Neural cell (in vitro differentiated cells): ENCODE measurements around the gene TMEM117.
"Not testable (repeated sequence)": the region's sequence is repeated elsewhere in the genome, so short reads cannot be mapped to it uniquely, and the experiment has no call there.

Source experiments
- EZH2 ChIP-seq: fragments of 200-600, 300-800 bp; shearing (Covaris generic), sonication (generic); IDR thresholded peaks from 2 replicates; pipeline ENCODE4 v1.6.1; 2014; ENCODE audit warnings: antibody characterized with exemption, low read length, borderline replicate concordance, mild to moderate bottlenecking; ENCODE audit not compliant: insufficient read depth, poor library complexity, severe bottlenecking
- MXI1 ChIP-seq: fragments of 450-650 bp; conservative IDR thresholded peaks from 2 replicates; pipeline ENCODE4 v1.6.1; 2014; ENCODE audit warnings: antibody characterized with exemption, mild to moderate bottlenecking; ENCODE audit not compliant: poor library complexity, severe bottlenecking
- POLR2AphosphoS5 ChIP-seq: IDR thresholded peaks from 2 replicates; pipeline ENCODE4 v1.6.1; 2012
- RAD21 ChIP-seq: fragments of 450-650 bp; conservative IDR thresholded peaks from 2 replicates; pipeline ENCODE4 v1.6.1; 2014; ENCODE audit warnings: antibody characterized with exemption, mild to moderate bottlenecking, moderate library complexity
- REST ChIP-seq: IDR thresholded peaks from 2 replicates; pipeline ENCODE4 v1.6.1; 2012; ENCODE audit warnings: borderline replicate concordance
- SMC3 ChIP-seq: fragments of 450-650 bp; conservative IDR thresholded peaks from 2 replicates; pipeline ENCODE4 v1.6.1; 2014; ENCODE audit warnings: antibody characterized with exemption, mild to moderate bottlenecking, moderate library complexity; ENCODE audit not compliant: poor library complexity
- TAF1 ChIP-seq: IDR thresholded peaks from 2 replicates; pipeline ENCODE4 v1.6.1; 2012; ENCODE audit warnings: low read depth
- TF ChIP-seq, protein P1 (sequence below): fragments of 450-650 bp; IDR thresholded peaks from 2 replicates; pipeline ENCODE4 v1.5.1; 2014; ENCODE audit warnings: antibody characterized with exemption, mild to moderate bottlenecking, moderate library complexity; ENCODE audit not compliant: poor library complexity, severe bottlenecking

DNA sequence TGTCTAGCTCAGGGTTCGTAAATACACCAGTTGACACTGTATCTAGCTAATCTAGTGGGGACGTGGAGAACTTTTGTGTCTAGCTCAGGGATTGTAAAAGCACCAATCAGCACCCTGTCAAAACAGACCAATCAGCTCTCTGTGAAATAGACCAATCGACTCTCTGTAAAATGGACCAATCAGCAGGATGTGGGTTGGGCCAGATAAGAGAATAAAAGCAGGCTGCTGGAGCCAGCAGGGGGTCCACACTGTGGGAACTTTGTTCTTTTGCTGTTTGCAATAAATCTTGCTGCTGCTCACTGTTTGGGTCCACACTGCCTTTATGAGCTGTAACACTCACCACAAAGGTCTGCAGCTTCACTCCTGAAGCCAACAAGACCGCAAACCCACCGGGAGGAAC is 28.7 kb downstream of the TMEM117 start:
- TF ChIP-seq REST, MXI1, TAF1, EZH2, POLR2AphosphoS5, SMC3, RAD21: not testable (repeated sequence)
- TF ChIP-seq, protein P1, sequence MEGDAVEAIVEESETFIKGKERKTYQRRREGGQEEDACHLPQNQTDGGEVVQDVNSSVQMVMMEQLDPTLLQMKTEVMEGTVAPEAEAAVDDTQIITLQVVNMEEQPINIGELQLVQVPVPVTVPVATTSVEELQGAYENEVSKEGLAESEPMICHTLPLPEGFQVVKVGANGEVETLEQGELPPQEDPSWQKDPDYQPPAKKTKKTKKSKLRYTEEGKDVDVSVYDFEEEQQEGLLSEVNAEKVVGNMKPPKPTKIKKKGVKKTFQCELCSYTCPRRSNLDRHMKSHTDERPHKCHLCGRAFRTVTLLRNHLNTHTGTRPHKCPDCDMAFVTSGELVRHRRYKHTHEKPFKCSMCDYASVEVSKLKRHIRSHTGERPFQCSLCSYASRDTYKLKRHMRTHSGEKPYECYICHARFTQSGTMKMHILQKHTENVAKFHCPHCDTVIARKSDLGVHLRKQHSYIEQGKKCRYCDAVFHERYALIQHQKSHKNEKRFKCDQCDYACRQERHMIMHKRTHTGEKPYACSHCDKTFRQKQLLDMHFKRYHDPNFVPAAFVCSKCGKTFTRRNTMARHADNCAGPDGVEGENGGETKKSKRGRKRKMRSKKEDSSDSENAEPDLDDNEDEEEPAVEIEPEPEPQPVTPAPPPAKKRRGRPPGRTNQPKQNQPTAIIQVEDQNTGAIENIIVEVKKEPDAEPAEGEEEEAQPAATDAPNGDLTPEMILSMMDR = not testable (repeated sequence)
